NT2/D1 (cell line): ENCODE measurements around the gene DOCK3.

Experiments used
- SUZ12 ChIP-seq: IDR thresholded peaks from 2 replicates; pipeline ENCODE4 v1.6.1; 2011; ENCODE audit not compliant: insufficient read length, insufficient read depth; ENCODE audit errors: extremely low read depth
- YY1 ChIP-seq: IDR thresholded peaks from 2 replicates; pipeline ENCODE4 v1.6.1; 2011; ENCODE audit not compliant: insufficient read length, insufficient read depth
- ZNF274 ChIP-seq: IDR thresholded peaks from 2 replicates; pipeline ENCODE4 v1.6.1; 2011; ENCODE audit warnings: mild to moderate bottlenecking, low read depth, low read length

DNA sequence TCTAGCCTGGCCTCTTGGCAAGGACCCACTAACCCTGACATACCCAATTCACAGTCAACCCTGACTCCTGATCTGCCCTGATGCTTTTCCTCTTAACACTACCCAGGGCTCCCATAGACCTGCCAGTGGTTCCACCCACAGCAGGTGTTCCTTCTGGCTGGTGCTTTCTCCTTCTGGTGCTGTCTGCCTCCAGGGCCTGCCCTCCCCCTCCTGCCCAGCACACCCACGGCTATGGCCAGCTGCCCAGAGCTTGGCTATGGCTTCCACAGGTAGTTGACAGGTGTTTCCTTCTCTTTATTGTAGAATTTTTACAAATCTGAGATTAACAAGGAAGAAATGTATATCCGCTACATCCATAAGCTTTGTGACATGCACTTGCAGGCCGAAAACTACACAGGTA lies 663.9 kb downstream of the DOCK3 start:
- TF ChIP-seq YY1 (no peak), ZNF274 (no peak), SUZ12 (no peak)
